H9 (cell line): Measurements from ENCODE around the gene CD248. TPM values are rescaled to one million over a fixed set of nuclear protein-coding genes. Genes with fewer than 3 reads are reported as not detected.

Experiments used
- DNase-seq: peaks from one replicate; pipeline ENCODE4 v3.0.0-alpha.2; 2017
- H2AFZ ChIP-seq: one replicate; pipeline ENCODE4 v1.6.1; 2013; ENCODE audit warnings: mild to moderate bottlenecking, low read length, control low read depth, moderate library complexity
- H2AK5ac ChIP-seq: 2 replicates; pipeline ENCODE4 v1.6.1; 2013; ENCODE audit warnings: low read length, control low read depth, mixed read lengths; ENCODE audit not compliant: insufficient read length
- H2BK120ac ChIP-seq: one replicate; pipeline ENCODE4 v1.6.1; 2013; ENCODE audit warnings: low read depth, mild to moderate bottlenecking, low read length, control low read depth, inconsistent platforms; ENCODE audit not compliant: poor library complexity, severe bottlenecking
- H2BK12ac ChIP-seq: 2 replicates; pipeline ENCODE4 v1.6.1; 2013; ENCODE audit warnings: low read length, control low read depth, mixed read lengths, low read depth; ENCODE audit not compliant: insufficient read length
- H2BK15ac ChIP-seq: 2 replicates; pipeline ENCODE4 v1.6.1; 2013; ENCODE audit warnings: low read depth, low read length, control low read depth
- H2BK20ac ChIP-seq: one replicate; pipeline ENCODE4 v1.6.1; 2013; ENCODE audit warnings: low read depth, mild to moderate bottlenecking, low read length, control low read depth, inconsistent platforms; ENCODE audit not compliant: poor library complexity, severe bottlenecking
- H2BK5ac ChIP-seq: 2 replicates; pipeline ENCODE4 v1.6.1; 2013; ENCODE audit warnings: low read length, control low read depth, mixed read lengths; ENCODE audit not compliant: insufficient read length
- H3K14ac ChIP-seq: 2 replicates; pipeline ENCODE4 v1.6.1; 2013; ENCODE audit warnings: low read length, control low read depth; ENCODE audit not compliant: insufficient read depth
- H3K18ac ChIP-seq: 2 replicates; pipeline ENCODE4 v1.6.1; 2013; ENCODE audit warnings: low read depth, mild to moderate bottlenecking, mixed read lengths, low read length, control low read depth; ENCODE audit not compliant: insufficient read length
- H3K23ac ChIP-seq: 2 replicates; pipeline ENCODE4 v1.6.1; 2013; ENCODE audit warnings: low read length, control low read depth, mixed read lengths, low read depth; ENCODE audit not compliant: insufficient read length
- H3K23me2 ChIP-seq: 2 replicates; pipeline ENCODE4 v1.6.1; 2013; ENCODE audit warnings: low read depth, mild to moderate bottlenecking, mixed read lengths, low read length, control low read depth; ENCODE audit not compliant: insufficient read length, poor library complexity, severe bottlenecking
- H3K27ac ChIP-seq: 2 replicates; pipeline ENCODE4 v1.5.1; 2013; ENCODE audit warnings: low read length, control low read depth, mixed read lengths, low read depth; ENCODE audit not compliant: insufficient read length
- H3K27me3 ChIP-seq: 2 replicates; pipeline ENCODE4 v1.6.1; 2013; ENCODE audit warnings: low read length, control low read depth, inconsistent platforms; ENCODE audit not compliant: insufficient read depth
- H3K4ac ChIP-seq: 2 replicates; pipeline ENCODE4 v1.6.1; 2013; ENCODE audit warnings: low read depth, mild to moderate bottlenecking, control low read depth, inconsistent platforms, low read length, moderate library complexity
- H3K4me1 ChIP-seq: 2 replicates; pipeline ENCODE4 v1.6.1; 2013; ENCODE audit warnings: low read length, control low read depth, inconsistent platforms; ENCODE audit not compliant: insufficient read depth
- H3K4me2 ChIP-seq: 2 replicates; pipeline ENCODE4 v1.6.1; 2013; ENCODE audit warnings: low read length, control low read depth, mixed read lengths; ENCODE audit not compliant: insufficient read length, insufficient read depth
- H3K56ac ChIP-seq: 2 replicates; pipeline ENCODE4 v1.6.1; 2013; ENCODE audit warnings: low read depth, mild to moderate bottlenecking, mixed read lengths, low read length, control low read depth; ENCODE audit not compliant: insufficient read length
- H3K79me1 ChIP-seq: 2 replicates; pipeline ENCODE4 v1.6.1; 2013; ENCODE audit warnings: low read depth, mild to moderate bottlenecking, moderate library complexity, low read length, control low read depth, inconsistent platforms; ENCODE audit not compliant: insufficient read depth, poor library complexity, severe bottlenecking
- H3K79me2 ChIP-seq: 2 replicates; pipeline ENCODE4 v1.6.1; 2013; ENCODE audit warnings: low read length, control low read depth, inconsistent platforms; ENCODE audit not compliant: insufficient read depth
- H3K9ac ChIP-seq: 2 replicates; pipeline ENCODE4 v1.6.1; 2013; ENCODE audit warnings: low read length, control low read depth, mixed read lengths; ENCODE audit not compliant: insufficient read length; ENCODE audit errors: extremely low read depth
- H3K9me3 ChIP-seq: one replicate; pipeline ENCODE4 v1.6.1; 2013; ENCODE audit warnings: low read depth, low read length, inconsistent platforms; ENCODE audit not compliant: control insufficient read depth
- H3T11ph ChIP-seq: one replicate; pipeline ENCODE4 v1.6.1; 2013; ENCODE audit warnings: mild to moderate bottlenecking, low read length, control low read depth, inconsistent platforms
- H4K20me1 ChIP-seq: one replicate; pipeline ENCODE4 v1.6.1; 2013; ENCODE audit not compliant: control insufficient read depth, insufficient read length, insufficient read depth
- H4K5ac ChIP-seq: 2 replicates; pipeline ENCODE4 v1.6.1; 2013; ENCODE audit warnings: low read depth, mild to moderate bottlenecking, mixed read lengths, low read length, control low read depth; ENCODE audit not compliant: insufficient read length
- H4K8ac ChIP-seq: replicated peaks from 2 replicates; pipeline ENCODE4 v1.6.1; 2013; ENCODE audit warnings: low read length, control low read depth, mixed read lengths, low read depth; ENCODE audit not compliant: insufficient read length
- H4K91ac ChIP-seq: 2 replicates; pipeline ENCODE4 v1.6.1; 2013; ENCODE audit warnings: low read depth, mild to moderate bottlenecking, moderate library complexity, mixed read lengths, low read length, control low read depth; ENCODE audit not compliant: insufficient read length
- H3K27ac Mint-ChIP-seq, 3 experiments: 2 replicates in 2 of 3; 3 replicates in 1 of 3; pipeline ENCODE4 v1.8.0; 2020 to 2021; ENCODE audit warnings: mixed read lengths in 3 of 3, mild to moderate bottlenecking in 1 of 3, moderate library complexity in 1 of 3
- H3K27me3 Mint-ChIP-seq: 2 replicates; pipeline ENCODE4 v1.8.0; 2021; ENCODE audit warnings: low read depth, mild to moderate bottlenecking, moderate library complexity, mixed read lengths
- H3K36me3 Mint-ChIP-seq, 3 experiments: 2 replicates in 2 of 3; 3 replicates in 1 of 3; pipeline ENCODE4 v1.8.0; 2020 to 2021; ENCODE audit warnings: low read depth in 3 of 3, mixed read lengths in 3 of 3; ENCODE audit not compliant: insufficient read depth in 1 of 3
- H3K4me1 Mint-ChIP-seq, 2 experiments: 2 replicates each; pipeline ENCODE4 v1.8.0; 2020; ENCODE audit warnings: mixed read lengths in 2 of 2
- H3K4me3 Mint-ChIP-seq, 2 experiments: 2 replicates in 1 of 2; 3 replicates in 1 of 2; pipeline ENCODE4 v1.8.0; 2020 to 2021; ENCODE audit warnings: mild to moderate bottlenecking in 2 of 2, mixed read lengths in 2 of 2, moderate library complexity in 1 of 2
- H3K9me3 Mint-ChIP-seq, 2 experiments: 2 replicates in 1 of 2; 3 replicates in 1 of 2; pipeline ENCODE4 v1.8.0; 2020; ENCODE audit warnings: mild to moderate bottlenecking in 2 of 2, mixed read lengths in 2 of 2, moderate library complexity in 1 of 2
- WGBS: extraction: QIAGEN DNeasy Blood & Tissue Kit; methylation state at CpG from one replicate; pipeline ENCODE4 v1.1.7; 2013; ENCODE audit warnings: missing lambda C conversion rate, low lambda C conversion rate, mixed read lengths; ENCODE audit not compliant: insufficient read length; ENCODE audit errors: extremely low coverage; 5-methylcytosine and 5-hydroxymethylcytosine counted together
- total RNA-seq: library from RNA; stranded (reverse); gene quantifications from 2 replicates; pipeline ENCODE4 v1.2.1, GENCODE V29; 2021
- TF ChIP-seq, protein P1 (sequence below): fragments of 200-600 bp; sonication (generic); conservative IDR thresholded peaks from 3 replicates; pipeline ENCODE4 v1.8.0; 2021; ENCODE audit warnings: antibody characterized with exemption, mild to moderate bottlenecking

CD248 gene
- total RNA-seq, 1 experiment from 2014 or later, result 1.5 TPM

DNA sequence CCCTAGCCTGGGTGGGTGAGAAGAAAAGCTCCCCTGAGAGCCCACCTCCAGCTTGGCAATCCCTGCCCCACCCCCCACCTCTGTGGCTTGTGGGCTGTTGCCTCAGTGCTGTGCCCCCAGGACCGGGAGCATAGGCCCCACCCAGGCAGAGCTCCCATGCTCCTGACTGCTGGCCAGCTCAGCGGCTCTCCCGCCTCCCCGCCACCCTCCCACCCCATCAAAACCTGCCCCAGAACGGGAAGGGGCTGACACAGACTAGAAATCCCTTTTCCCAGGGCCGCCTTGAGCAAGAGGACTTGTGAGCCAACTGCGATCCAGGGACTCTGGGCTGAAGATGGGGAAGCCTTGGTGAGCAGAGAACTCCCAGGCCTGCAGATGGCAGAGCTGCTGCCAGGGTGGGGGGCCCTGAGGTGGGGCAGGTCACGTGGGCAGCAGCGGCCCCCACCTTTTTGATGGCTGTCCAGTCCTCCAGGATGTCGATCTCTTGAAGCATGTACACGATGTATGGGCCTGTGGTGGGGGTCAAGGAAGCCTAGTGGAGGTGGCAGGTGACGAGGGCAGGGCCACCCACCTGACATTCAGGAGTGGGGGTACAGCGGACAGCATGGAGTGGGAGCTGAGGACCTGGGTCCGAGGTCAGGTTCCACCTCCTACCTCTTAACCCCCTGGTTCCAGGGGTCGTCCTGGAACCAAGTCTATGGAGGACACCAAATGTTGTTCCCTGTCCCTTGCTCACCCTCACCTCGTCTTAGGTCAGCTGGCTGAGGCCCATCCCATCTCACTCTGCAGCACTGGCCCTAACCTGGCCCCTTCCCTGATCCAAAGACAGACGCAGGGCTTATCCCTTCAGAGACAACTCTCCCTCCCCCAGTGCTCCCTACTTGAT lies 21.7 kb upstream of the CD248 start:
- Histone ChIP-seq H2AK5ac (no peak overlapping the region), H2AFZ (no peak overlapping the region), H4K8ac (no peak overlapping the region), H3K9me3 (no peaks in the 10 kb centered on the region), H2BK15ac (no peak overlapping the region), H3K27me3 (no peaks in the 10 kb centered on the region; the same call in 1 of the 2 replicates), H2BK20ac (no peak overlapping the region), H3K27ac (no peak overlapping the region), H3K18ac (no peak overlapping the region), H3K4ac (no peak overlapping the region), H4K20me1 (no peaks in the 10 kb centered on the region), H3K23me2 (no peaks in the 10 kb centered on the region), H3K79me2 (no peaks in the 10 kb centered on the region), H4K5ac (no peak overlapping the region), H3T11ph (no peak overlapping the region), H2BK120ac (no peak overlapping the region), H3K9ac (no peak overlapping the region), H3K23ac (no peak overlapping the region), H3K79me1 (no peaks in the 10 kb centered on the region), H3K14ac (no peak overlapping the region), H4K91ac (no peak overlapping the region), H3K4me1 (no peaks in the 10 kb centered on the region), H3K4me2 (no peak overlapping the region), H2BK5ac (no peak overlapping the region), H2BK12ac (no peak overlapping the region), H3K56ac (no peak overlapping the region)
- Mint-ChIP-seq H3K27ac (no peak overlapping the region; a peak in 1 of 7 replicates), H3K36me3 (peaks cover 12 to 35% (median 27%) of the 10 kb centered on the region in 3 experiments; a peak in 6 of 7 replicates), H3K27me3 (peaks cover 4% of the 10 kb centered on the region), H3K4me3 (no peak overlapping the region), H3K9me3 (no peaks in the 10 kb centered on the region), H3K4me1 (peaks cover 22 to 23% of the 10 kb centered on the region in 2 experiments)
- DNase-seq, result no peak
- TF ChIP-seq, protein P1, sequence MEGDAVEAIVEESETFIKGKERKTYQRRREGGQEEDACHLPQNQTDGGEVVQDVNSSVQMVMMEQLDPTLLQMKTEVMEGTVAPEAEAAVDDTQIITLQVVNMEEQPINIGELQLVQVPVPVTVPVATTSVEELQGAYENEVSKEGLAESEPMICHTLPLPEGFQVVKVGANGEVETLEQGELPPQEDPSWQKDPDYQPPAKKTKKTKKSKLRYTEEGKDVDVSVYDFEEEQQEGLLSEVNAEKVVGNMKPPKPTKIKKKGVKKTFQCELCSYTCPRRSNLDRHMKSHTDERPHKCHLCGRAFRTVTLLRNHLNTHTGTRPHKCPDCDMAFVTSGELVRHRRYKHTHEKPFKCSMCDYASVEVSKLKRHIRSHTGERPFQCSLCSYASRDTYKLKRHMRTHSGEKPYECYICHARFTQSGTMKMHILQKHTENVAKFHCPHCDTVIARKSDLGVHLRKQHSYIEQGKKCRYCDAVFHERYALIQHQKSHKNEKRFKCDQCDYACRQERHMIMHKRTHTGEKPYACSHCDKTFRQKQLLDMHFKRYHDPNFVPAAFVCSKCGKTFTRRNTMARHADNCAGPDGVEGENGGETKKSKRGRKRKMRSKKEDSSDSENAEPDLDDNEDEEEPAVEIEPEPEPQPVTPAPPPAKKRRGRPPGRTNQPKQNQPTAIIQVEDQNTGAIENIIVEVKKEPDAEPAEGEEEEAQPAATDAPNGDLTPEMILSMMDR, result no peak
- no CpG with 5 or more reads among the region's 17 CpGs for WGBS
